ENCODE results near the gene DEPDC1B. TPM values are rescaled to one million over a fixed set of nuclear protein-coding genes. Genes with fewer than 3 reads are reported as not detected.

Gene DEPDC1B
- total and polyA plus RNA-seq, 2 experiments from 2014 or later: 38.3 to 67.9 TPM

DNA sequence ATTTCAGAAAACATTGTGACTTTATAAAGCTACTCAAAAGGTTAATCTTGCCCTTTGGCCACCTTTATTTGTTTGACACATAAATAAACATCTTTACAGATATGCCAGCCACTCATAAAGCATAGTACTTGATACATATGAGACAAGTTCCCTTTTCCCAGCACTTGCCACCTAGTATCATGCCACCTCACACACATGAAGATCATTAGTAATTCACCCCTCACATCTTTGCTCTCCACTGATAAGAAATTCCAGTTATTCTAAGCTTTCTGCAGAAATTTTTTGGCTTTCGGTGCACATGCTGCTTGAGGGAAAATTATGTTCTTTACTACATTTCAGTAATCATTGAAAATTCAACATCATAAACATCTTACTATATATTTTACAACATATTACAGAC lies 59.1 kb downstream of the DEPDC1B start (continued):
- TF ChIP-seq POLR2AphosphoS5 (IDR thresholded peaks at IDR 0.05; ENCODE audit: low read depth) (no peak), ZNF114 (CRISPR knock-in tag; IDR thresholded peaks at IDR 0.05) (no peak), JUNB (IDR thresholded peaks at IDR 0.05; ENCODE audit: unreplicated experiment) (no peak)
- TF ChIP-seq, protein P1, sequence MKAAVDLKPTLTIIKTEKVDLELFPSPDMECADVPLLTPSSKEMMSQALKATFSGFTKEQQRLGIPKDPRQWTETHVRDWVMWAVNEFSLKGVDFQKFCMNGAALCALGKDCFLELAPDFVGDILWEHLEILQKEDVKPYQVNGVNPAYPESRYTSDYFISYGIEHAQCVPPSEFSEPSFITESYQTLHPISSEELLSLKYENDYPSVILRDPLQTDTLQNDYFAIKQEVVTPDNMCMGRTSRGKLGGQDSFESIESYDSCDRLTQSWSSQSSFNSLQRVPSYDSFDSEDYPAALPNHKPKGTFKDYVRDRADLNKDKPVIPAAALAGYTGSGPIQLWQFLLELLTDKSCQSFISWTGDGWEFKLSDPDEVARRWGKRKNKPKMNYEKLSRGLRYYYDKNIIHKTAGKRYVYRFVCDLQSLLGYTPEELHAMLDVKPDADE (IDR thresholded peaks at IDR 0.05): no peak
- TF ChIP-seq, protein P2, sequence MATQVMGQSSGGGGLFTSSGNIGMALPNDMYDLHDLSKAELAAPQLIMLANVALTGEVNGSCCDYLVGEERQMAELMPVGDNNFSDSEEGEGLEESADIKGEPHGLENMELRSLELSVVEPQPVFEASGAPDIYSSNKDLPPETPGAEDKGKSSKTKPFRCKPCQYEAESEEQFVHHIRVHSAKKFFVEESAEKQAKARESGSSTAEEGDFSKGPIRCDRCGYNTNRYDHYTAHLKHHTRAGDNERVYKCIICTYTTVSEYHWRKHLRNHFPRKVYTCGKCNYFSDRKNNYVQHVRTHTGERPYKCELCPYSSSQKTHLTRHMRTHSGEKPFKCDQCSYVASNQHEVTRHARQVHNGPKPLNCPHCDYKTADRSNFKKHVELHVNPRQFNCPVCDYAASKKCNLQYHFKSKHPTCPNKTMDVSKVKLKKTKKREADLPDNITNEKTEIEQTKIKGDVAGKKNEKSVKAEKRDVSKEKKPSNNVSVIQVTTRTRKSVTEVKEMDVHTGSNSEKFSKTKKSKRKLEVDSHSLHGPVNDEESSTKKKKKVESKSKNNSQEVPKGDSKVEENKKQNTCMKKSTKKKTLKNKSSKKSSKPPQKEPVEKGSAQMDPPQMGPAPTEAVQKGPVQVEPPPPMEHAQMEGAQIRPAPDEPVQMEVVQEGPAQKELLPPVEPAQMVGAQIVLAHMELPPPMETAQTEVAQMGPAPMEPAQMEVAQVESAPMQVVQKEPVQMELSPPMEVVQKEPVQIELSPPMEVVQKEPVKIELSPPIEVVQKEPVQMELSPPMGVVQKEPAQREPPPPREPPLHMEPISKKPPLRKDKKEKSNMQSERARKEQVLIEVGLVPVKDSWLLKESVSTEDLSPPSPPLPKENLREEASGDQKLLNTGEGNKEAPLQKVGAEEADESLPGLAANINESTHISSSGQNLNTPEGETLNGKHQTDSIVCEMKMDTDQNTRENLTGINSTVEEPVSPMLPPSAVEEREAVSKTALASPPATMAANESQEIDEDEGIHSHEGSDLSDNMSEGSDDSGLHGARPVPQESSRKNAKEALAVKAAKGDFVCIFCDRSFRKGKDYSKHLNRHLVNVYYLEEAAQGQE (IDR thresholded peaks at IDR 0.05; ENCODE audit: unreplicated experiment): no peak

DNA sequence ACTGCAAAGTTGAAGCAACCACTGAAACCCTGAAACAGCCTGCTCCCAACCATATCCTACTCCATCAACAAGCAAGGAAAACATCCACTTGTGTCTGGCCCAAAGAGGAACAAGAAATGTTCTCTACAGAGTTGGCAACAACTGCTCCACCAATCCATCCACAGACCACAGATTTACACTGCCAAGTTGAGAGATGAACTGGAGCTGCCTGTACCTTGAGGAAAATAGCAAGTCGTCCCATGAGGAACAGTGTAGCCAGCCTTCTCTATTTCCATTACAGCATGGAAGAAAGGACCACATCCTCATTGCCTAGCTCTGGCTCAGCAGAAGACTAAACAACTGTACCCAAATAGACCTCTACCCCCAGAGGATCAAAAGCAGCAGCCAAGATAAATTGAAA lies 60.4 kb downstream of the DEPDC1B start:
- no peak overlapping the region for H3K27ac ChIP-seq (ENCODE audit: low read depth)
- Mint-ChIP-seq H3K27me3 (ENCODE audit: insufficient read depth, low read depth, poor library complexity) (peaks cover 3% of the 10 kb centered on the region), H3K9me3 (no peaks in the 10 kb centered on the region), H3K4me1 (no peaks in the 10 kb centered on the region), H3K36me3 (ENCODE audit: low read depth) (peaks cover 59% of the 10 kb centered on the region), H3K27ac (no peak overlapping the region), H3K4me3 (no peak overlapping the region)
- no peaks in the 10 kb centered on the region for H3K4me1 ChIP-seq (ENCODE audit: insufficient read depth)
- no peaks in the 10 kb centered on the region for H3F3A ChIP-seq (replicated peaks; ENCODE audit: low read depth)
- no peak overlapping the region for H3K4me3 ChIP-seq
- no peak overlapping the region for H2AFZ ChIP-seq
- no peak for TF ChIP-seq STAT1 (IDR thresholded peaks at IDR 0.05; ENCODE audit: unreplicated experiment)
- no peak for TF ChIP-seq JUNB (IDR thresholded peaks at IDR 0.05; ENCODE audit: unreplicated experiment)
- no peak for TF ChIP-seq CREB1 (CRISPR knock-in tag; IDR thresholded peaks at IDR 0.05; ENCODE audit: low read depth)
- TF ChIP-seq EZH2phosphoT487 (IDR thresholded peaks at IDR 0.05; ENCODE audit: unreplicated experiment): no peak
- no peak for TF ChIP-seq ZNF331 (CRISPR knock-in tag; IDR thresholded peaks at IDR 0.05; ENCODE audit: low read depth)
- 0 out of 2 replicates have a peak, but pooled peaks cover 5% of the 10 kb centered on the region for H3K79me2 ChIP-seq (replicated peaks; ENCODE audit: insufficient read depth)
- no peaks in the 10 kb centered on the region; the same call in 1 of the 2 replicates for H4K20me1 ChIP-seq (replicated peaks; ENCODE audit: insufficient read depth)
- peaks cover 12% of the 10 kb centered on the region; the same call in 1 of the 2 replicates for H3K36me3 ChIP-seq (ENCODE audit: insufficient read depth)
- H3K9me2 ChIP-seq (ENCODE audit: insufficient read depth): no peaks in the 10 kb centered on the region
- no peak for ATAC-seq
- no peak for DNase-seq (ENCODE audit: low spot score)
- H3K4me2 ChIP-seq: no peak overlapping the region
- no peaks in the 10 kb centered on the region for H3K27me3 ChIP-seq (ENCODE audit: insufficient read depth)

DNA sequence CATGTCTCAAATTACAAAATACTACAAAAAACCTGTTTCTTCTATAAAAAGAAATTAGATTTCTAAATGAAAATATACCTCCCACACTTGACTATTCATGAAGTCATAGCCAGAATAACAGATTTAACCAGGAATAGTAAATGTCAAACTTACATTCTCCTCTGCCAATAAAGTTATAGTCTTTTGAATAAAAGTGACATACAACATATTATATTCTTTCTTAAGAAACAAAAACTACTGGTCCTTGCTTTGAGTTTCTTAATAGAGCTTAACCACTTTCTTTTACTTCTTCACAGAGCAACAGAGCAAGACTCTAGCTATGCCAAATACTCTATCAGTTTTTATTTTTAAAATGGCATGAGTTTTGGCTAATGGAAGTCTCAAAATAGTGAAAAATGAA lies 61.7 kb downstream of the DEPDC1B start:
- Histone ChIP-seq H3K4me1 (ENCODE audit: insufficient read depth) (no peaks in the 10 kb centered on the region), H3K27me3 (ENCODE audit: insufficient read depth) (no peaks in the 10 kb centered on the region), H3K79me2 (replicated peaks; ENCODE audit: insufficient read depth) (0 out of 2 replicates have a peak, but pooled peaks cover 5% of the 10 kb centered on the region), H3K4me3 (no peak overlapping the region), H3F3A (replicated peaks; ENCODE audit: low read depth) (no peaks in the 10 kb centered on the region), H3K4me2 (no peak overlapping the region), H3K9me2 (ENCODE audit: insufficient read depth) (no peaks in the 10 kb centered on the region), H2AFZ (no peak overlapping the region), H3K36me3 (ENCODE audit: insufficient read depth) (peaks cover 7% of the 10 kb centered on the region; the same call in 1 of the 2 replicates), H4K20me1 (replicated peaks; ENCODE audit: insufficient read depth) (no peaks in the 10 kb centered on the region), H3K27ac (ENCODE audit: low read depth) (no peak overlapping the region)
- ATAC-seq: no peak
- no peak overlapping the region for H3K4me3 Mint-ChIP-seq
- DNase-seq (ENCODE audit: low spot score): no peak
- H3K36me3 Mint-ChIP-seq (ENCODE audit: low read depth): peaks cover 55% of the 10 kb centered on the region
- no peak overlapping the region for H3K27ac Mint-ChIP-seq
- H3K9me3 Mint-ChIP-seq: no peaks in the 10 kb centered on the region
- H3K27me3 Mint-ChIP-seq (ENCODE audit: insufficient read depth, low read depth, poor library complexity): peaks cover 4% of the 10 kb centered on the region
- no peaks in the 10 kb centered on the region for H3K4me1 Mint-ChIP-seq
- TF ChIP-seq STAT1 (IDR thresholded peaks at IDR 0.05; ENCODE audit: unreplicated experiment): no peak
- TF ChIP-seq, protein P3, sequence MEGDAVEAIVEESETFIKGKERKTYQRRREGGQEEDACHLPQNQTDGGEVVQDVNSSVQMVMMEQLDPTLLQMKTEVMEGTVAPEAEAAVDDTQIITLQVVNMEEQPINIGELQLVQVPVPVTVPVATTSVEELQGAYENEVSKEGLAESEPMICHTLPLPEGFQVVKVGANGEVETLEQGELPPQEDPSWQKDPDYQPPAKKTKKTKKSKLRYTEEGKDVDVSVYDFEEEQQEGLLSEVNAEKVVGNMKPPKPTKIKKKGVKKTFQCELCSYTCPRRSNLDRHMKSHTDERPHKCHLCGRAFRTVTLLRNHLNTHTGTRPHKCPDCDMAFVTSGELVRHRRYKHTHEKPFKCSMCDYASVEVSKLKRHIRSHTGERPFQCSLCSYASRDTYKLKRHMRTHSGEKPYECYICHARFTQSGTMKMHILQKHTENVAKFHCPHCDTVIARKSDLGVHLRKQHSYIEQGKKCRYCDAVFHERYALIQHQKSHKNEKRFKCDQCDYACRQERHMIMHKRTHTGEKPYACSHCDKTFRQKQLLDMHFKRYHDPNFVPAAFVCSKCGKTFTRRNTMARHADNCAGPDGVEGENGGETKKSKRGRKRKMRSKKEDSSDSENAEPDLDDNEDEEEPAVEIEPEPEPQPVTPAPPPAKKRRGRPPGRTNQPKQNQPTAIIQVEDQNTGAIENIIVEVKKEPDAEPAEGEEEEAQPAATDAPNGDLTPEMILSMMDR (conservative IDR thresholded peaks at IDR 0.05; ENCODE audit: low read depth in 2 of 2): no peak
- TF ChIP-seq, protein P1 (IDR thresholded peaks at IDR 0.05): no peak
- no peak for TF ChIP-seq POLR2AphosphoS5 (IDR thresholded peaks at IDR 0.05; ENCODE audit: low read depth)
- no peak for TF ChIP-seq JUNB (IDR thresholded peaks at IDR 0.05; ENCODE audit: unreplicated experiment)
- no peak for TF ChIP-seq EZH2phosphoT487 (IDR thresholded peaks at IDR 0.05; ENCODE audit: unreplicated experiment)
- no peak for TF ChIP-seq ZNF114 (CRISPR knock-in tag; IDR thresholded peaks at IDR 0.05)
- TF ChIP-seq NANOG (IDR thresholded peaks at IDR 0.05; ENCODE audit: borderline replicate concordance): no peak
- TF ChIP-seq ZNF331 (CRISPR knock-in tag; IDR thresholded peaks at IDR 0.05; ENCODE audit: low read depth): no peak
- TF ChIP-seq EZH2 (IDR thresholded peaks at IDR 0.05; ENCODE audit: low read depth, unreplicated experiment): no peak

Measured in GM23338 (cell line).